ENCODE results near the gene LIPC.

- TF ChIP-seq, protein P1, sequence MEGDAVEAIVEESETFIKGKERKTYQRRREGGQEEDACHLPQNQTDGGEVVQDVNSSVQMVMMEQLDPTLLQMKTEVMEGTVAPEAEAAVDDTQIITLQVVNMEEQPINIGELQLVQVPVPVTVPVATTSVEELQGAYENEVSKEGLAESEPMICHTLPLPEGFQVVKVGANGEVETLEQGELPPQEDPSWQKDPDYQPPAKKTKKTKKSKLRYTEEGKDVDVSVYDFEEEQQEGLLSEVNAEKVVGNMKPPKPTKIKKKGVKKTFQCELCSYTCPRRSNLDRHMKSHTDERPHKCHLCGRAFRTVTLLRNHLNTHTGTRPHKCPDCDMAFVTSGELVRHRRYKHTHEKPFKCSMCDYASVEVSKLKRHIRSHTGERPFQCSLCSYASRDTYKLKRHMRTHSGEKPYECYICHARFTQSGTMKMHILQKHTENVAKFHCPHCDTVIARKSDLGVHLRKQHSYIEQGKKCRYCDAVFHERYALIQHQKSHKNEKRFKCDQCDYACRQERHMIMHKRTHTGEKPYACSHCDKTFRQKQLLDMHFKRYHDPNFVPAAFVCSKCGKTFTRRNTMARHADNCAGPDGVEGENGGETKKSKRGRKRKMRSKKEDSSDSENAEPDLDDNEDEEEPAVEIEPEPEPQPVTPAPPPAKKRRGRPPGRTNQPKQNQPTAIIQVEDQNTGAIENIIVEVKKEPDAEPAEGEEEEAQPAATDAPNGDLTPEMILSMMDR (IDR thresholded peaks at IDR 0.05; ENCODE audit: borderline replicate concordance, extremely low read depth, low read length, poor library complexity, severe bottlenecking) = no peak
- no peak for TF ChIP-seq EZH2 (IDR thresholded peaks at IDR 0.05; ENCODE audit: borderline replicate concordance, low read depth, low read length, severe bottlenecking)
These were observed 18.5 kb upstream of the LIPC start for GRCh38 chr15:58413253-58413652.

All from DND-41 (cell line).